DMS53 treated with DMSO at 0.1 percent for 48 hours (cell line): ENCODE data around the gene HSPB7.
"Not testable (repeated sequence)": the region's sequence is repeated elsewhere in the genome, so short reads cannot be mapped to it uniquely, and the experiment has no call there.

Source experiments
- DNase-seq: peaks from one replicate; lab custom pipeline; 2025; ENCODE audit not compliant: unreplicated experiment; lab: John Stamatoyannopoulos, UW

HSPB7 gene

GRCh38 chr1:15983275-15983674 lies 34.6 kb downstream of the HSPB7 start:
- DNase-seq: no peak

- no peak for DNase-seq
These were observed 36.2 kb downstream of the HSPB7 start for GRCh38 chr1:15981679-15982078.

GRCh38 chr1:15977947-15978346 lies 39.9 kb downstream of the HSPB7 start:
- not testable (repeated sequence) for DNase-seq

- peak; percentile 91 for DNase-seq
These were observed 41.8 kb downstream of the HSPB7 start, which contains the start of gene ZBTB17 for GRCh38 chr1:15975805-15976680. TSS of gene ZBTB17 (minus strand) at chr1:15976101. CDS start at chr1:15948495, 27,606 bp downstream.

- no peak for DNase-seq
These were observed 42.5 kb downstream of the HSPB7 start for GRCh38 chr1:15975358-15975804.

DNA sequence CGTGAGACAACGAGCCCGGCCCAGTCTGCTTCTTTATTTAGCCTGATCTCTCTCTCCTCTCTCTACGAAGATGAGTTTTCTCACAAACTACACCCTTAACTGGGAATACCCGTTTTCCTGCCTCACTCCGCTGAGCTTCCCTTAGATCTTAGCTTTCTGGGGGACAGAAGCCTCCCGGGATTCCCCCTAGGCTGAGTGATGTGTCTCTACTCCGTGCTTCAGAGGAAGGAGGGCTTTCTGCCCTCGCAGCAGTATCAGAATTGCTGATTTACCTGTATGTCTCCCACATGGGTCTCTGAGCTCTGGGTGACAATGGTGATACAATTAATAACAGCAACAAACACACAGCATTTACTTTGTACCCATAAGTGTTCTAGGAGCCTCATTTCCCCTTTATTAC lies 43.0 kb downstream of the HSPB7 start:
- no peak for DNase-seq

DNA sequence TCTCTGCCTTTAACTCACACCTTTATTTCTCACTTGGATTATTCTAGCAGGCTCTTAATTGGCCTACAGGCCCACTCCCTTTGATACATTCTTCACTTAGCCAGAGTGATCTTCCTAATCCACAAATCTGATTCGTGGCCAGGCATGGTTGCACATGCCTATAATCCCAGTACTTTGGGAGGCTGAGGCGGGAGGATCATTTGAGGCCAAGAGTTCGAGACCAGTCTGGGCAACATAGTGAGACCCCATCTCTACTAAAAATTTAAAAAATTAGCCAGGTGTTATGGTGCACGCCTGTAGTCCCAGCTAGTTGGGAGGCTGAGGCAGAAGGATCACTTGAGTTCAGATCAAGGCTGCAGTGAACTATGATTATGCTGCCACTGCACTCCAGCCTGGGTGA lies 44.1 kb downstream of the HSPB7 start:
- no peak for DNase-seq

GRCh38 chr1:15972409-15972808 lies 45.4 kb downstream of the HSPB7 start:
- DNase-seq: no peak

- DNase-seq: no peak
These were observed 46.9 kb downstream of the HSPB7 start for GRCh38 chr1:15970911-15971310.

DNA sequence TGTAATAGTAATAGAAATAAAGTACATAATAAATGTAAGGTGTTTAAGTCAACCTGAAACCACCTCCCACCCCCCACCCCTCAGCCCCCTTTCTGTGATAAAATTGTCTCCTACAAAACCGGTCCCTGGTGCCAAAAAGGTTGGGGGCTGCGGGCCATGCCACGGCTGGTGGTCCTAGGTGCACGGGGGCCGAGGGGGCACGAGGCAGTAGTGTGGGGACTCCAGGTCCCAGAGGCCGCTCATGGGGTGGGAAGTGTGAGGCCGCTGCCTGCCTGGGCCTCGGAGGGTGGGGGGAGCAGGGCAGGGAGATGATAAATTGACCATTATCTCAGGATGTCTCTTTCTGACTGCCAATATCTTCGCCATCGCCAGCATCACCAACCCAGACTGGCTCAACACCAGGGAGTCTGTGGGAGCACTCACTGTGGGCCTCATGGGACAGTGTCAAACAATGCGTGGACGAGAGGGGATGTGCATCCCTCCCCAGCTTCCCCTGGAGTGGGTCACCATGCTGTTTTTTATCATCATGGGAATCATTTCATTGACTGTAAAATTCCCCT lies 48.4 kb downstream of the HSPB7 start:
- DNase-seq: no peak

- DNase-seq: no peak
These were observed 49.7 kb downstream of the HSPB7 start for GRCh38 chr1:15968172-15968571.

- DNase-seq: no peak
These were observed 50.9 kb downstream of the HSPB7 start for GRCh38 chr1:15966956-15967344.

DNA sequence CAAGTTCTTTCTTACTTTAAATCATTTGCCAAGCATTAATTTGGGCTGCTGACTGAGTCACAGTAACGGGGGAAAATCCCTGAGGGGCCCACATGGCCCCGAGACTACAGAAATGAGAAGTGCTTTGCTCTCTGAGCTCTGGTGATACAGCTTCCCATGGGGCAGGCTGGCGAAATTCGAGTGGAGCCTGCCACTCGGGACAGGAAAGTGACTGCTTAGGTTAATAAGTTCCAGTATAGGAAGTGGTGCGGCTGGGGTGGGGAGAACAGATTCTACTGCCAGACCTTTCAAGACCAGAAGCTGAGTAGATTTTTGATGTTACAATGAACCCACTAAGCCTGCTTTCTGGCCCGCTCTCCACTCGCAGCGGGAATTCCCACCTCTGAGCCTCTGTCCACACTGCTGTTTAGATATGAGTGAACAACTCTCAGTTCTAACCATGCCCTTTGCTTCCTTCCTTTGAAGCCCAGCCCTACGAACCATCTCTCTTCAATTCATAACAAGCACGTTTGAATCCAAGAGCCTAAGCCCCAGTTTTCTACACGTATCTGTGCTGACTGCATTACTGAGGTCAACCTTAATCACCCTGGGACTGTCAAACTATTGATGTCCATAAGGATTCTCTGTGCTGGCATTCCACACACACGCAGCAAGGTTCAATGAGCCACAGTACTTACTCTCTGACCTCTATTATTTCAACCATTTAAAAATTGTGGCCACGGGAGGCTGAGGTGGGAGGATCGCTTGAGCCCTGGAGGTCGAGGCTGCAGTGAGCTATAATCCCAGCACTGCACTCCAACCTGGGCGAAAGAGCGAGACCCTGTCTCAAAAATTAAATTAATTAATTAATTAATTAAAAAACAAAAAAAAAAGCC lies 51.5 kb downstream of the HSPB7 start:
- DNase-seq: no peak

GRCh38 chr1:15965228-15965767 lies 52.5 kb downstream of the HSPB7 start:
- DNase-seq: no peak
